Ovary (tissue), 9 donors: ENCODE results near the gene NAT16. TPM values are rescaled to one million over a fixed set of nuclear protein-coding genes. Genes with fewer than 3 reads are reported as not detected.
A peak's percentile ranks its signal among the peaks of the same experiment; 100 is the strongest.

Experiments
- DNase-seq, 5 donors: peaks; one replicate each; pipeline ENCODE4 v3.0.0-alpha.2; 2019 to 2020
- H3K27ac ChIP-seq, 2 donors: fragments of 200-600 bp; one replicate each; pipeline versions ENCODE4 v1.5.1 to v1.8.0; 2019 to 2022
- H3K27me3 ChIP-seq: fragments of 200-600 bp; one replicate; pipeline ENCODE4 v1.8.0; 2022
- H3K36me3 ChIP-seq: fragments of 200-600 bp; sonication (generic); one replicate; pipeline ENCODE4 v1.5.1; 2019
- H3K4me1 ChIP-seq: one replicate; pipeline ENCODE4 v1.8.1; 2013; ENCODE audit warnings: mild to moderate bottlenecking, moderate library complexity; ENCODE audit not compliant: insufficient read depth
- H3K4me3 ChIP-seq: fragments of 200-600 bp; sonication (generic); one replicate; pipeline ENCODE4 v1.5.1; 2017
- H3K9me3 ChIP-seq, 2 donors: fragments of 200-600 bp in 1 of 2; sonication (generic) in 1 of 2; one replicate each; pipeline versions ENCODE4 v1.5.1 to v1.8.1; 2013 to 2019; ENCODE audit warnings: mild to moderate bottlenecking in 1 of 2, moderate library complexity in 1 of 2
- CTCF ChIP-seq, 3 donors: fragments of 450-650 bp in 2 of 3; fragments of 200-600 bp in 1 of 3; IDR thresholded peaks; one replicate each; pipeline versions ENCODE4 v1.5.1 to v1.8.0; 2016 to 2022; ENCODE audit warnings: antibody characterized with exemption in 3 of 3, mild to moderate bottlenecking in 1 of 3
- EP300 ChIP-seq: sonication (generic); formaldehyde crosslinking; IDR thresholded peaks from one replicate; pipeline ENCODE4 v1.6.1; 2017; ENCODE audit warnings: antibody characterized with exemption
- POLR2A ChIP-seq: fragments of 450-650 bp; IDR thresholded peaks from one replicate; pipeline ENCODE4 v1.6.1; 2017; ENCODE audit warnings: antibody characterized with exemption, mild to moderate bottlenecking, moderate library complexity
- WGBS, 3 donors: extraction: QIAGEN DNeasy Blood & Tissue Kit in 1 of 3; methylation state at CpG; one replicate each; pipeline versions ENCODE4 v1.1.5 to v1.1.7; 2013 to 2017; 5-methylcytosine and 5-hydroxymethylcytosine counted together
- intact Hi-C, 4 donors: fragments of 100-400 bp; cut with DNase I; formaldehyde crosslinking; loops; one replicate each; pipeline versions ENCODE4 v1.11.0 to v1.15.1; 2022 to 2023
- polyA plus RNA-seq, 2 donors: library from polyadenylated mRNA; stranded (reverse); fragments of 200-250 nt in 1 of 2; fragments of 350-450 nt in 1 of 2; fragmentation: Illumina TruSeq in 1 of 2; extraction: RNeasy Lipid Tissue Mini Kit (QIAGEN cat#74804) in 1 of 2; gene quantifications; one replicate each; pipeline ENCODE4 v1.2.3, GENCODE V29; 2013 to 2014
- total RNA-seq, 7 donors: library from RNA; depleted of rRNA in 2 of 7; stranded (reverse); fragments of >200 nt in 2 of 7; fragmentation: NEBNext Ultra II Directional in 3 of 7; extraction: Animal tissue kit (Norgen Biotek cat#: 25700) in 3 of 7; gene quantifications; one replicate each; pipeline versions ENCODE4 v1.1.0 to v1.2.4, GENCODE V29; 2016 to 2023
- donor health status: DM: no; HTN: no; CAD: no; lungs with moderate emphysema.
- donor health status: DM: no; HTN: no; CAD: no.
- donor health status: Bipolar disorder and iron deficiency.
- donor health status: DM: yes; HTN: yes; CAD: no.
- donor health status: DM: no; HTN: no; CAD: no.
- donor health status: DM: yes; HTN: yes; CAD: no.

NAT16 gene
- total and polyA plus RNA-seq, 9 donors: not detected

GRCh38 chr7:101164071-101164840 is 15.8 kb downstream of the NAT16 start:
- Histone ChIP-seq H3K4me1 (peaks cover 14% of the 10 kb centered on the region), H3K27ac (no peak overlapping the region), H3K9me3 (no peaks in the 10 kb centered on the region), H3K4me3 (peak overlapping the region; percentile 25), H3K36me3 (no peaks in the 10 kb centered on the region), H3K27me3 (peaks cover 2% of the 10 kb centered on the region)
- DNase-seq: peak in 2 of 5 donors; percentile 47 to 68
- 1 to 2% (median 1%) methylated on average over 43 to 75 of the region's 75 CpGs for WGBS, 3 donors
- TF ChIP-seq POLR2A (no peak), EP300 (no peak)
- intact Hi-C loops: loop anchor here in 2 of 4 donors (10.0 kb wide), 2 partner anchors 101 to 269 kb away; partner anchors contain the start of gene ACHE (in 1 of the 2)

GRCh38 chr7:101163279-101164070 is 16.6 kb downstream of the NAT16 start:
- Histone ChIP-seq H3K27me3 (peaks cover 2% of the 10 kb centered on the region), H3K27ac (no peak overlapping the region), H3K4me3 (peak overlapping the region; percentile 25), H3K4me1 (peaks cover 14% of the 10 kb centered on the region), H3K9me3 (no peaks in the 10 kb centered on the region), H3K36me3 (no peaks in the 10 kb centered on the region)
- peak in 2 of 5 donors; percentile 47 to 48 for DNase-seq
- WGBS, 3 donors: 0 to 1% (median 1%) methylated on average over 79 to 92 of the region's 92 CpGs
- TF ChIP-seq CTCF (IDR thresholded peaks at IDR 0.05): no peak
- intact Hi-C loops: loop anchor here in 2 of 4 donors (10.0 kb wide), 2 partner anchors 101 to 269 kb away; partner anchors contain the start of gene ACHE (in 1 of the 2)

- Histone ChIP-seq H3K27me3 (peaks cover 2% of the 10 kb centered on the region), H3K9me3 (no peaks in the 10 kb centered on the region), H3K4me1 (peaks cover 14% of the 10 kb centered on the region), H3K4me3 (peak overlapping the region; percentile 25), H3K36me3 (no peaks in the 10 kb centered on the region), H3K27ac (no peak overlapping the region)
- intact Hi-C loops: loop anchor here in 2 of 4 donors (10.0 kb wide), 2 partner anchors 102 to 268 kb away; partner anchors contain the start of gene ACHE (in 1 of the 2)
- 2 to 8% (median 3%) methylated on average over 23 to 74 of the region's 74 CpGs for WGBS, 3 donors
- peak in 3 of 5 donors; percentile 27 to 67 (median 61) for DNase-seq
- TF ChIP-seq POLR2A: no peak
- no peak for TF ChIP-seq EP300
- TF ChIP-seq CTCF (IDR thresholded peaks at IDR 0.05): no peak
Measured at GRCh38 chr7:101162551-101163278, 17.4 kb downstream of the NAT16 start.

GRCh38 chr7:101161692-101162471 is 18.2 kb downstream of the NAT16 start:
- Histone ChIP-seq H3K4me3 (no peak overlapping the region), H3K36me3 (no peaks in the 10 kb centered on the region), H3K27me3 (peaks cover 2% of the 10 kb centered on the region), H3K9me3 (no peaks in the 10 kb centered on the region), H3K27ac (no peak overlapping the region), H3K4me1 (peaks cover 14% of the 10 kb centered on the region)
- WGBS, 3 donors: 87 to 95% (median 88%) methylated on average over 17 of the region's 17 CpGs
- DNase-seq: no peak
- intact Hi-C loops: loop anchor here in 2 of 4 donors (10.0 kb wide), 2 partner anchors 103 to 267 kb away; partner anchors contain the start of gene ACHE (in 1 of the 2)
- TF ChIP-seq EP300 (no peak), POLR2A (no peak), CTCF (IDR thresholded peaks at IDR 0.05) (no peak)
